Stimulated activated memory B cell treated with anti-CD40 and anti-IgM and Interleukin-4, amounts not matched to agents 10 μg/mL and 1 μg/mL and 100 μg/mL, for 72 hours (primary cell): ENCODE measurements around the gene STAP2.

Source experiments
- ATAC-seq: fragments of 150-1000 bp; cut with Tn5 transposase; 2 replicates; pipeline ENCODE4 v1.10.0; 2021
- H3K27ac Mint-ChIP-seq: one replicate; pipeline ENCODE4 v1.8.0; 2022; ENCODE audit warnings: mild to moderate bottlenecking, mixed read lengths
- H3K27me3 Mint-ChIP-seq: one replicate; pipeline ENCODE4 v1.8.0; 2022; ENCODE audit warnings: mixed read lengths
- H3K36me3 Mint-ChIP-seq: one replicate; pipeline ENCODE4 v1.8.0; 2022; ENCODE audit warnings: mixed read lengths
- H3K4me1 Mint-ChIP-seq: one replicate; pipeline ENCODE4 v1.8.0; 2022; ENCODE audit warnings: mixed read lengths
- H3K4me3 Mint-ChIP-seq: one replicate; pipeline ENCODE4 v1.8.0; 2022; ENCODE audit warnings: mild to moderate bottlenecking, moderate library complexity, mixed read lengths
- H3K9me3 Mint-ChIP-seq: one replicate; pipeline ENCODE4 v1.8.0; 2022; ENCODE audit warnings: mixed read lengths

STAP2 gene

DNA sequence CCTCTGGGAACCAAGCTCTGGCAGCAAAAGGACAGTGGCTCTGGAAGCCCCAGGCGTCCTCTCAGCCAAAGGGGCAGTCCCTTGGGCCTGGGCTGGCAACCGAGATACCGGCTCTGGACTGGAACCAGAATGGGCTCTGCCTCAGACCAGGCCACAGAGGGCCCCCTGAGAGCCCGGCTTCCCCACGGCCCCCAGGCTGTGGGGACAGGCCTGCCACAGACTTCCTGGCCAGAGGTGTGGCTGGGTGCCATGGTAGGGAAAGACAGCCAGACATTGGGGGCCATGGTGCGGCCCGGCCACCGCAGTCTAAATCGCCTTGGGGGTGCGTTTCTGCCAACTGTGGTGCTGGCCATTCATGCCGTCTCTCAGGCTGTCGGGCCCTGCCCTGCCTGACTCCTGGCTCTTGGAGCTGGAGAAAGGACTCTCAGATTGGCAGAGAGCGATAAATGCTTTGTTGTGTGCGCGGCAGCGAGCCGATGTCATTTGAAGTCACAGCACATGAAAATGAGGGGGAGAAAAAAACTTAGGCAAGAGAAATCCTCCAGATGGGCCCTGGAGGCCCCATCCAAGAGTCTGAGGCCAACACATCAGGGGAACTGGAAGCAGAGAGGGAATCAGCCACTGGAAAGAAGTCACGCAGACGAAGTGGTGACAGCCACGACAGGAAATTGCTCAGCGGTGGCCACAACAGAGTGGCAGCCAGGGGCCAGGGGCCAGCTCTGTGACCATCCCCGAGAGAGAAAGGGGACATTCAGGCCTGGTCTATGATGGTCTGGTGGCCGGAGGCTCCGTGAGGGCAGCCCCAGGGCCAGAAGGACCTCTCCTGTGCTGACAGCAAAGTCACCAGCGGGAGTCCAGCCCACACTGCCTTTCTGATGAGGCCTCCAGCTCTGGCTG lies 35.2 kb upstream of the STAP2 start:
- Mint-ChIP-seq H3K27me3 (no peaks in the 10 kb centered on the region), H3K27ac (peak overlapping the region; percentile 96), H3K36me3 (peaks cover 10% of the 10 kb centered on the region), H3K4me3 (peak overlapping the region; percentile 37), H3K4me1 (peaks cover 93% of the 10 kb centered on the region), H3K9me3 (no peaks in the 10 kb centered on the region)
- ATAC-seq, result no peak

DNA sequence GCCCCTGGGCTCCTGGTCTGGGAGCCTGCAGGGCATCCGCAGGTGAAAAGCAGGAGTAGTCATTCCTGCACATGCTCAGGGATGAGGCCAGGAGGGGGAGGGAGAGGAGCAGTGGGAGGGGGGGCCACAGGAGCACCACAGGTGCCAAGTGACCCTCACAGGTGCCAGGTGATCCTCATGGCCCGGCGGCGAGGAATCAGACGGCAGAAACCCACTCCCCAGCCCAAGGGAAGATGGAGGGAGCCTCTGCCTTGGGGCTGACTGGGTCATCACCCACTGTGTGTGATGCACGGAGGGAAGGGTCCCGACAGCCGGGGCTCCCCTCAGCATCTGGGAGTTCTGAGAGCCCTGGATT lies 34.4 kb upstream of the STAP2 start:
- peaks cover 93% of the 10 kb centered on the region for H3K4me1 Mint-ChIP-seq
- no peak for ATAC-seq
- no peaks in the 10 kb centered on the region for H3K27me3 Mint-ChIP-seq
- peak overlapping the region; percentile 96 for H3K27ac Mint-ChIP-seq
- H3K9me3 Mint-ChIP-seq, result no peaks in the 10 kb centered on the region
- H3K4me3 Mint-ChIP-seq, result no peak overlapping the region
- H3K36me3 Mint-ChIP-seq, result peaks cover 9% of the 10 kb centered on the region

DNA sequence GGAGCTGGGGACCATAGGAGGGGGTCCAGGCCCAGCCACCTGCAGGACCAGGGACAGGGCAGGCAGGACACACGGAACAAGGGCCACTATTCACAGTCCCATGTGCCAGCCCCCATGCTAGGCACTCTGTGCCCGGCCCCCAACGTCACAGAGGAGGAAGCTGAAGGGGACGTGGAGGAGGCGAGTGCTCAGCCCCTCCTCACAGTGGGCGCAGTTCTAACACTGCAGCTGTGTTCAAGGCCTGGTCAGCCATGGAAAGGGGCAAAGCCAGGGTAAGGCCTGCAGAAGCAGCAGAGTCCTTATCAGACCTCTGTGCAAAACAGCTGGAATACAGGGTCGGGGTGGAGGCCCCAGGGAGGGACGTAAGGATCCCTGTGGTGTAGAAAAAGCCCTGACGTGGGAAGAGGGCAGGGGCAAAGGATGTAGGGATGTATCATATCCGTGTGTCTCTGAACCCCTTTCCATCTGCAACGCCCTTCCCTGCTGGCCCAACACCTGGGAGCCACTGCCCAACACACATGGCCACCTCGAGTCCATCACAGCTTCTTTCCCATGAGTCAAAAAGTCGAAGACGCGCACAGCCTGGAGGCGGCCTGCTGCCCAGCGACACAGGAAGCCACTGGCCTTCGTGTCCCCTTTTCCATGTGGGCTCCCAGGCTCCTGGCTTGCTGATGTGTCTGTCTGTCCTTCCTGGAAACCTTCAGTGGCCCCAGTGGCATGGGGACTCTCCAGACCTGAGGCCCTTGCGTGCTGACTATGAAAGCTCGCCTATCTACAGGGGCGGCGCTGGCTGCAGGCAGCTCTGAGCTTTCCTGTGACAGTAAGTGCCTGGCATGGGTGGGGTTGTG lies 33.8 kb upstream of the STAP2 start:
- ATAC-seq, result no peak
- Mint-ChIP-seq H3K9me3 (no peaks in the 10 kb centered on the region), H3K4me3 (peak overlapping the region; percentile 29), H3K36me3 (peaks cover 6% of the 10 kb centered on the region), H3K27me3 (no peaks in the 10 kb centered on the region), H3K27ac (peak overlapping the region; percentile 96), H3K4me1 (peaks cover 93% of the 10 kb centered on the region)

DNA sequence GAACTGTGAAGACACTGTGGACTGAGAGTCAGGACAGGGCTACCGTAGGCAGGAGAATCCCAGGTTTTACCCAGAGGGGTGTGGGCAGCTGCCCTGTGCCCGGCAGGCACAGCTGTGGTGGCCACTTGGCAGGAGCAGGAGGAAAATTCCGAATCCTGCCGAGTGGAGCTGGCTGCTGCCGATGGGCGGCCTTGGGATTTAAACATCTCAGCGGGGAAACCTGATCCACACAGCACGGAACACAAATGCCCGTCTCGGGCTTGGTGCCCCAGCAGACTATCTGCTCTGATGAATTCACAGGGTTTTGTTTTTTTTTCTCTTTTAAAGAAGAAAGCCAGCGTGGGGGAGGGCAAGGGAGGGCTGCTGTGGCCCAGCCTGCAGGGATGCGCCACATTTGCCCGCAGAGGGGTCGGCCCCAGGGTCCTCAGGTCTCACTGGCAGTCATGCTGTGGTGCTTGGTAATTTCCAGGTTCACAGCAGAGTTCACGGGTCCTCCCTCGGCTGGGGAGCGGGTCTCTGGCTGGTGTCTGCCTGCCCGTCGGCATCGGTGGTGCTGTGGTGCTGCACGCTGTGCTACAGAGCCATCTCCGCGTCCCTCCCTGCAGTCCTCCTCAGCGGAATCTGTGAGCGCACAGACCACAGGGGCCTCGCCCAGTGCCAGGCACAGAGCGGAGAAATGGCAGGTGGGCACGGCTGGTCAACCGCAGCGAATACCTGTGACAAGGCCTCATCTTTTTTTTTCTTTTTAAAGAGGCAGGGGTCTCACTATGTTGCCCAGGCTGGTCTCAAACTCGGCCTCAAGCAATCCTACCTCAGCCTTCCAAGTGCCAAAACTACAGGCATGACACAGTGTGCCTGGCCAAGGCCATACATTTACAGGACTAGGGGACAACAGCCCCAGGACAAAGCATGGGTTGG lies 32.9 kb upstream of the STAP2 start:
- Mint-ChIP-seq H3K4me1 (peaks cover 85% of the 10 kb centered on the region), H3K27me3 (no peaks in the 10 kb centered on the region), H3K27ac (peak overlapping the region; percentile 96), H3K36me3 (peaks cover 11% of the 10 kb centered on the region), H3K9me3 (no peaks in the 10 kb centered on the region), H3K4me3 (no peak overlapping the region)
- ATAC-seq, result no peak

DNA sequence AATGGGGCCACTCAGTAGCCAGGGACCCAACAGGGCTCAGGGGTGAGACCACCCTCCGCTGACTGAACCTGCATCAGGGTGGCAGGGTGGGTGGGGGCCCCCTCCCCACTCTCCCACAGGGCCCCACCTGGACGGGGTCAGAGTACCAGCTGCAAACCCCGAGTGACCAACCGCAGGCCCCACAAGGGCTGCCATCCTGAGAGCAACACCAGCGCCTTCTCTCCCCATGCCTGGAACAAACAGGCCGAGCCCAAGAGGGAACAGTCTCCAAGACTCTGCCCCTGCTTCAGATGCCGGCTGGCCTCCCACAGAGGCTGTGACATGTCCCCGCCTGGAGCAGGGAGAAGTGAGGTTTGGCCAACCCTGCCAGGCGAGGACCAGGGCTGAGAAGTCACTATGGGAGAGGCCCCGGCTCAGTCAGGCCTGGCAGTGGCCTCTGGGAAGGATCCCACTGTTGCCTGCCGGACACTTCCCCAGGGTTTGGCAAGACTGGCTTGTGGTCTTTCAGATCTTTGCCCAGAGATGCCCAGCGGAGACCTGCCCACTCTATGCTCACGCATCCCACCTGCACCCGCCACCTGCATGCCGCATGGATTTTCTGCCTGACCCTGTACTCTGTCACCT lies 31.9 kb upstream of the STAP2 start:
- ATAC-seq, result no peak
- Mint-ChIP-seq H3K4me1 (peaks cover 75% of the 10 kb centered on the region), H3K27ac (peak overlapping the region; percentile 96), H3K27me3 (no peaks in the 10 kb centered on the region), H3K9me3 (no peaks in the 10 kb centered on the region), H3K36me3 (peaks cover 13% of the 10 kb centered on the region), H3K4me3 (peak overlapping the region; percentile 75)

DNA sequence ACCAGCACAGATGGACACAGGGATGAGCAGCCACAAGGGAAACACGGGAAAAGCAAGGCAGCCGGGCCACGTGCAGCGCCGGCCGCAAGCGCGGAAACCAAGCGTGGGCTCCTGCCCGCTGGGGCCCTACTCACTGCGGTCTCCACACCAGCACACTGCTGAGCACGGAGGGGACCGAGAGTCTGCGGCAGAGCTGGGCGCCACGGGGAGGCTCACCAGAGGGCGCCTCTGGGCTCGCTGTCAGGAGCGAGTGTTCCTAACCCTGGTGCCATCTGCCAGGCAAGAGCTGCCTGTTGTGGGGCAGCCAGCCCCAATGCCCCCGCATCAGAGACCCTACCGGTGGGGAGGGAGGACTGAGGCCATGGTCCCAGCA lies 31.2 kb upstream of the STAP2 start:
- peaks cover 69% of the 10 kb centered on the region for H3K4me1 Mint-ChIP-seq

DNA sequence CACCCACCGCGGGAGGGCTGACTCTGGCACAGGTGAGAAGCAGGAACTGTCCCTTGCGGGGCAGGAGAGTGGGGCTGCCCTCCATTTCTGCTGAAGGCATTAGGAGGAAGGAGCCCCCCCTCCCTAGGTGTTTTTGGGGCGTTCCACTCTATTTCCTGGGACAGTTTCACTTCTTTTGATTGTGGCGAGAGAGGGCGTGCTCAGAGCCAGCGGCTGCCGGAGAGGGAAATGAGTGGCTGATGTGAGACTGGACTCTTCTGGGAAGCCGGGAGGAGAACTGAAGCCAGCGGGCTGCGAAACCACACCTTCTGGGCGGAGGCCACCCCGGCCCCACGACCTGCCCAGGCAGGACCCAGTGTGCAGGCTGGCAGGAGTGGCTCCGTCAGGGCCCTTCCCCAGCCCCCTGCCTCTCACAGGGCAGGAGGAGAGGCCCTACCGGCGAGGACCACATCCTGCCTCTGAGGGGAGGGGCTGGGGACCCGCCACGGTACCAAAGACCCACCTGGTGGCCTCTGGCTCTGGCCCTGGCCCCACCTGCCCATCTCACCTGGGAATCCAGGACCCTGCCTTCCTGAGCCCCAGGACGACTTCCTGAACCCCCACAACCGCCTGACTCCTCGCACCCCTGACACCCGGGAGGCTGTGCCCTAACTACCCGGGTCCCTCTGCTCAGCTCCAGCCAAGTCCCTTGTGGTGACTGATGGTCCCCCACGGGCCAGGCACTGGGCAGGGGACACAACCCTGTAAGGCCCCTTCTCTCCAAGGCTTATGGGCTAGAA lies 30.7 kb upstream of the STAP2 start:
- Mint-ChIP-seq H3K9me3 (no peaks in the 10 kb centered on the region), H3K4me3 (peak overlapping the region; percentile 75), H3K36me3 (peaks cover 13% of the 10 kb centered on the region), H3K27me3 (no peaks in the 10 kb centered on the region), H3K4me1 (peaks cover 67% of the 10 kb centered on the region), H3K27ac (peak overlapping the region; percentile 96)
- peak; percentile 83 for ATAC-seq

More for the DNA sequence above, 31.2 kb upstream of the STAP2 start:
- Mint-ChIP-seq H3K27ac (peak overlapping the region; percentile 96), H3K27me3 (no peaks in the 10 kb centered on the region), H3K36me3 (peaks cover 13% of the 10 kb centered on the region), H3K4me3 (peak overlapping the region; percentile 75), H3K9me3 (no peaks in the 10 kb centered on the region)
- ATAC-seq, result peak; percentile 78

DNA sequence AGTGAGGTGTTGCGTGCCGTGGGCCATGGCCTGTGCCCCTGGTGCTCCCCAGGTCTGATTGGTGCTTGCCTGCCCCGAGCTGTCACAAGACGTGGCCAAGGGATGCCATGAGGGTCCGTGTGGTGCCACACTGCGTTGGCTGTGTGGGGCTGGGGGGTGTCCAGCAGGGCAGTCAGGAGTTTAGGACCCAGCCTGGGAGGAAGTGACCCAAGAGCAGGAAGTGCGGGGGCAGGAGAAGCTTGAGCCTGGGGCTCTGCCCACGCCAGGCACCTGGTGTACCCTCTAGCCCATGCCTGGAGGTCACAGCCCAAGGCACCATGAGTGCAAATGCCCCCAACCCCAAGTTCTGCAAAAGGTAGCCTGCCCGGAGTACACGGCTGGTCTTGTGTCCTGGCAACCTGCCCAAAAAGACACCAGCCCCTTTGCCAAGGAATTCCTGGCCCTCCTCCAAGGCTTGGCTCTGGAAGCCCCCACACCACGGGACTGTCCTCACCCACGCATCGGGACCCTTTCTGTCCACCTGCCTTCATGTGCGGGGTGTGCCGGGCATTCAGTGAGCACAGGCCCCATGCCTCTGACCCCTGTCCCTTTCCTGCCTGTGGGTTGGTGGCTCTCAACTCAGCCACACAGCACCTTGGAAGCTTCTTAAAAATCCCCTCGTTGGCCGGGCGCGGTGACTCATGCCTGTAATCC lies 29.6 kb upstream of the STAP2 start:
- peaks cover 57% of the 10 kb centered on the region for H3K4me1 Mint-ChIP-seq
- peak; percentile 1 for ATAC-seq
- H3K4me3 Mint-ChIP-seq, result peak overlapping the region; percentile 47
- peaks cover 19% of the 10 kb centered on the region for H3K36me3 Mint-ChIP-seq
- H3K9me3 Mint-ChIP-seq, result no peaks in the 10 kb centered on the region
- H3K27ac Mint-ChIP-seq, result peak overlapping the region; percentile 96
- H3K27me3 Mint-ChIP-seq, result no peaks in the 10 kb centered on the region

DNA sequence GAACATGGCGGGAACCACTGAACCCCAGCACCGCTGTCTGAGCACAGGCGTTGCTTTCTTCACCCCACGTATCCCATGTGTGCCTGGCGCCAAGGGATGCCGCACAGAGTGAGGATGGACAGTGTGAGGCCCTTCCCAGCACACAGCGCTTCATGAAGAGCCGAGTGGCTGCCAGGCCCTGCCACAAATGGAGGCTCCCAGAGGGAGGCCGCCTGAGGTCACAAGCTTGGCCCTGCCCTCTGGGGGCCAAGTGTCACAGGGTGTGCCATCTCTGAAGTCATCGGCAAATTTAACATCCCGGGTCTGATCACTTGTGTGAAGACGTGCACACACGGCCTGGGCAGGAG lies 29.1 kb upstream of the STAP2 start:
- H3K4me1 Mint-ChIP-seq, result peaks cover 53% of the 10 kb centered on the region

DNA sequence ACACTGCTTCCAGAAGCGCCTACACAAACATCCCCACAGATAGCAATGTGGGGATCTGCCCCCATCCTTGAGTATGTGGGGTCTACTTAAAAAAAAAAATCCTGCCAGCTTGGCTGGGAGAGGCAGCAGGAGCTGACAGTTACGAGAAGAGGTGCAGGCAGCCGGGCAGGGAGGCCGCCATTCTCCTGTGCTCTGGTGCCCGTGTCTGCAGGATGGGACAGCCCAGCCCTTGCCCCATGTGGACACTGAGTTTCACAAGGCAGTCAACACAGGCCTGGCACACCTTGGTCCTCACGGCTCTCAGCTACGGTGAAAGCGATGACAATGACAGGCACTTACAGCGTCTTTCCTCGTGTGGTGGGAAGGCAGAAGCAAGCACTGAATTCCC lies 28.7 kb upstream of the STAP2 start:
- Mint-ChIP-seq H3K4me3 (no peak overlapping the region), H3K27ac (peak overlapping the region; percentile 96), H3K36me3 (peaks cover 22% of the 10 kb centered on the region), H3K4me1 (peaks cover 49% of the 10 kb centered on the region), H3K27me3 (no peaks in the 10 kb centered on the region), H3K9me3 (no peaks in the 10 kb centered on the region)
- ATAC-seq, result no peak

More for the DNA sequence above, 29.1 kb upstream of the STAP2 start:
- peak overlapping the region; percentile 96 for H3K27ac Mint-ChIP-seq
- H3K9me3 Mint-ChIP-seq, result no peaks in the 10 kb centered on the region
- peak overlapping the region; percentile 13 for H3K4me3 Mint-ChIP-seq
- no peaks in the 10 kb centered on the region for H3K27me3 Mint-ChIP-seq
- ATAC-seq, result peak; percentile 7
- H3K36me3 Mint-ChIP-seq, result peaks cover 22% of the 10 kb centered on the region

DNA sequence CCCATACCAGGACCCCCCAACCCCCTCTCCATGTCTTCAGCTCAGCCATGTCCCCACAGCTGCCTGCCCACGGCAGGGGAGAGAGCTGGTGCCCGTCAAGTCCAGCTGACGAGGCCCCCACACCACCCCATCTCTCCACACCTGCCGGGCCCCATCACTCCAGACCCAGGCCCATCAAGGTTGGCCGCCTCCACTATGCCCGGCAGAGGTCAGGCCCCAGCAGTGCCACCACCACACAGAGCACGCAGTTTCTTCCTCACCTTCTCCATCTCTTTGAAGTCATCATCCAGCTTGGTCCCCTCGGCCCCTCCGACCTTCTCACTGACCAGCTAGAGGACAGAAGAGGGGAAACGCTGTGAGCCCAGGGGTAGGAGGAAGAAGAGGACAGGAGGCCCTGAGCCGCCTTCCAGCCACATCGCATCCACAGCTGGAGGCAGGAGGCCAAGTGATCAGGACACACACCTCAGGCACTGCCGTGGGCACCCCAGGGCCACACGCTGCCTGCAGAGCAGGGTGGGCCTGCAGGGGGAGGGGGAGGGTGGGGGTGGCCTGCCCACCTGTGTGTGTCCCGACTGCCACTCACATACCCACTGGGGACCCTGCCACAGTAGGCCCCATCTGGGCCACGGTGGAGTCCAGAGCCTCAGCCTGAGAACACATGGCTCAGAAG lies 28.2 kb upstream of the STAP2 start:
- Mint-ChIP-seq H3K36me3 (peaks cover 27% of the 10 kb centered on the region), H3K9me3 (no peaks in the 10 kb centered on the region), H3K27me3 (no peaks in the 10 kb centered on the region), H3K27ac (peak overlapping the region; percentile 23), H3K4me3 (no peak overlapping the region), H3K4me1 (peaks cover 44% of the 10 kb centered on the region)
- ATAC-seq, result no peak

DNA sequence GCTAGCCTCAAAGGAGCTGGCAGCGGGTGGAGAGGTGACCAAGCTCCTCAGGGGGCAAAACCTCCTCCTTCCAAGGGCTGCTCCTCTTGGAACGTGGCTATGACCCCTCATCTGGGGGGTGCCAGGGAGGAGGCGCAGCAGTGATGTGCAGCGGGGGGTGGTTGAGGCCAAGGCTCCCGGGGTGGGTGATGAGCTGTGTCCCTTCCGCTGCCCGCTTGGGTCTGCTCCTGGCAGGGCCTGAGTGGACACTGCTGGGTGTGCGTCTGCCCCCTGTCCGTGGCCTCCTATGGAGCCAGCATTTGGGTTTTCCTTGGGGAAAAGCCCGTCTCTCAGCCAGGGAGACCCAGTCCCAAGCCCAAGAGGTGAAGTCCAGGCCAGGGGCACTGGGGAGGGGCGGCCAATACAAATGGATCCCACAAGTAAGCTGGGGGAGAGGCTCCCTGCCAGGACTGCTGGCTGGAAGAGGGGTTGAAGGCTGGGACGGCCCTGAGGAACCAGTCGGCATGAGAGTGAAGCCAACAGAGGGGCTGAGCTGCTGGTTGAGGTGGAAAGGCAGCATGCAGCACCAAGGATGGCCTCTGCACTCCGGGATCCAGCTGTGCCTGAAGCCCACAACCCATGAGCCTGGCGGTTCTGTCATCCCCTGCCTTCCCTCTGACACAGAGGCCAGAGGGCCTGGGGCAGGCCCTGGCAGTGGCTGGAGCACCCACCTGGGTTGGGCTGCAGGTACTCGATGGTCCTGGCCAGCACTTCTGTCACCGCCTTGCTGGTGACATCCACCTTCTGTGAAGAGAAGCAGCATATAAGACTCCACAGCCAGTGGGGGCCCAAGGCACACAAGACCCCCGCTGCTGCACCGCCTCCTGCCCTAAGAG lies 27.4 kb upstream of the STAP2 start:
- no peaks in the 10 kb centered on the region for H3K9me3 Mint-ChIP-seq
- no peak for ATAC-seq
- H3K4me3 Mint-ChIP-seq, result no peak overlapping the region
- no peaks in the 10 kb centered on the region for H3K27me3 Mint-ChIP-seq
- peak overlapping the region; percentile 23 for H3K27ac Mint-ChIP-seq
- H3K4me1 Mint-ChIP-seq, result peaks cover 38% of the 10 kb centered on the region
- peaks cover 25% of the 10 kb centered on the region for H3K36me3 Mint-ChIP-seq
